Sigmoid colon (tissue), 4 donors: ENCODE measurements around the gene TSGA10.

Source experiments
- POLR2A ChIP-seq, 2 donors: fragments of 450-650 bp; IDR thresholded peaks; one replicate each; pipeline ENCODE4 v1.6.1; 2016; ENCODE audit warnings: antibody characterized with exemption in 2 of 2, mild to moderate bottlenecking in 2 of 2, moderate library complexity in 2 of 2
- POLR2AphosphoS5 ChIP-seq, 4 donors: sonication (generic); formaldehyde crosslinking; IDR thresholded peaks; one replicate each; pipeline ENCODE4 v1.6.1; 2017; ENCODE audit warnings: antibody characterized with exemption in 4 of 4
- TF ChIP-seq, protein P1 (sequence below), 4 experiments: fragments of 450-650 bp in 3 of 4; fragments of 200-600 bp in 1 of 4; IDR thresholded peaks; one replicate each; pipeline ENCODE4 v1.5.1; 2016 to 2019; ENCODE audit warnings: antibody characterized with exemption in 4 of 4, mild to moderate bottlenecking in 3 of 4, moderate library complexity in 2 of 4

- TF ChIP-seq POLR2AphosphoS5 (IDR thresholded peaks at IDR 0.05): no peak
- TF ChIP-seq, protein P1, sequence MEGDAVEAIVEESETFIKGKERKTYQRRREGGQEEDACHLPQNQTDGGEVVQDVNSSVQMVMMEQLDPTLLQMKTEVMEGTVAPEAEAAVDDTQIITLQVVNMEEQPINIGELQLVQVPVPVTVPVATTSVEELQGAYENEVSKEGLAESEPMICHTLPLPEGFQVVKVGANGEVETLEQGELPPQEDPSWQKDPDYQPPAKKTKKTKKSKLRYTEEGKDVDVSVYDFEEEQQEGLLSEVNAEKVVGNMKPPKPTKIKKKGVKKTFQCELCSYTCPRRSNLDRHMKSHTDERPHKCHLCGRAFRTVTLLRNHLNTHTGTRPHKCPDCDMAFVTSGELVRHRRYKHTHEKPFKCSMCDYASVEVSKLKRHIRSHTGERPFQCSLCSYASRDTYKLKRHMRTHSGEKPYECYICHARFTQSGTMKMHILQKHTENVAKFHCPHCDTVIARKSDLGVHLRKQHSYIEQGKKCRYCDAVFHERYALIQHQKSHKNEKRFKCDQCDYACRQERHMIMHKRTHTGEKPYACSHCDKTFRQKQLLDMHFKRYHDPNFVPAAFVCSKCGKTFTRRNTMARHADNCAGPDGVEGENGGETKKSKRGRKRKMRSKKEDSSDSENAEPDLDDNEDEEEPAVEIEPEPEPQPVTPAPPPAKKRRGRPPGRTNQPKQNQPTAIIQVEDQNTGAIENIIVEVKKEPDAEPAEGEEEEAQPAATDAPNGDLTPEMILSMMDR (IDR thresholded peaks at IDR 0.05): no peak
- no peak for TF ChIP-seq POLR2A (IDR thresholded peaks at IDR 0.05)
Observed at GRCh38 chr2:99188357-99188756, 33.6 kb upstream of the TSGA10 start.
